Measurements from ENCODE around the gene MYT1. TPM values are rescaled to one million over a fixed set of nuclear protein-coding genes. Genes with fewer than 3 reads are reported as not detected.

The MYT1 gene
- total and polyA plus RNA-seq, 2 of the 13 experiments (the other 11 are each of a cell fraction or from before 2014, with no cell fraction given), result 0.58 to 2.5 TPM

GRCh38 chr20:64189986-64190385 is 25.7 kb downstream of the MYT1 start (continued):
- TF ChIP-seq MLXIP (CRISPR knock-in tag; IDR thresholded peaks at IDR 0.05; ENCODE audit: borderline replicate concordance) (no peak), PCBP2 (optimal IDR thresholded peaks at IDR 0.05; ENCODE audit: low read depth, low read length, poor library complexity, severe bottlenecking) (no peak), NR1H2 (CRISPR knock-in tag; IDR thresholded peaks at IDR 0.05; ENCODE audit: borderline replicate concordance, low read depth) (no peak), ZNF44 (CRISPR knock-in tag; IDR thresholded peaks at IDR 0.05) (peak; percentile 78; the same call in 1 of the 2 replicates), NCOA2 (CRISPR knock-in tag; IDR thresholded peaks at IDR 0.05) (no peak; the same call in 1 of the 2 replicates), RORA (CRISPR knock-in tag; IDR thresholded peaks at IDR 0.05) (no peak), ZNF280B (CRISPR knock-in tag; IDR thresholded peaks at IDR 0.05; ENCODE audit: borderline replicate concordance) (peak; percentile 71; the same call in 1 of the 2 replicates), MED8 (CRISPR knock-in tag; IDR thresholded peaks at IDR 0.05; ENCODE audit: insufficient replicate concordance) (no peak), FIP1L1 (IDR thresholded peaks at IDR 0.05; ENCODE audit: borderline replicate concordance, insufficient read depth, low read depth, low read length) (no peak), ZNF816 (CRISPR knock-in tag; IDR thresholded peaks at IDR 0.05; ENCODE audit: borderline replicate concordance) (no peak), ARHGAP35 (CRISPR knock-in tag; IDR thresholded peaks at IDR 0.05; ENCODE audit: borderline replicate concordance) (no peak), FOXJ3 (CRISPR knock-in tag; IDR thresholded peaks at IDR 0.05; ENCODE audit: borderline replicate concordance) (no peak), ZNF547 (CRISPR knock-in tag; IDR thresholded peaks at IDR 0.05) (peak; percentile 22; the same call in 1 of the 2 replicates), ZBTB43 (CRISPR knock-in tag; conservative IDR thresholded peaks at IDR 0.05) (no peak), ZNF30 (CRISPR knock-in tag; IDR thresholded peaks at IDR 0.05) (no peak), RAD21 (CRISPR knock-in tag; IDR thresholded peaks at IDR 0.05) (no peak), ZNF724P (CRISPR knock-in tag; IDR thresholded peaks at IDR 0.05; ENCODE audit: borderline replicate concordance) (no peak), ZBTB46 (CRISPR knock-in tag; IDR thresholded peaks at IDR 0.05; ENCODE audit: borderline replicate concordance) (no peak), SP5 (CRISPR knock-in tag; IDR thresholded peaks at IDR 0.05; ENCODE audit: borderline replicate concordance, low read depth) (no peak), ZBTB7A (CRISPR knock-in tag; IDR thresholded peaks at IDR 0.05) (no peak), KDM2A (CRISPR knock-in tag; IDR thresholded peaks at IDR 0.05; ENCODE audit: borderline replicate concordance, low read depth) (0 out of 2 replicates have a peak, but pooled peaks have one; percentile 24), HCFC1 (IDR thresholded peaks at IDR 0.05; ENCODE audit: low read depth, low read length) (no peak), MXD3 (CRISPR knock-in tag; IDR thresholded peaks at IDR 0.05) (no peak)

All from HepG2 (cell line).